Lung (tissue), 12 donors: ENCODE data around the gene SRCAP. TPM values are rescaled to one million over a fixed set of nuclear protein-coding genes. Genes with fewer than 3 reads are reported as not detected.
A peak's percentile ranks its signal among the peaks of the same experiment; 100 is the strongest.

Experiments used
- ATAC-seq: fragments of 200-7000 bp; cut with Tn5 transposase; one replicate; pipeline ENCODE4 v1.9.1; 2020; ENCODE audit warnings: moderate number of reproducible peaks; ENCODE audit not compliant: insufficient read depth, low FRiP score
- DNase-seq, 3 donors: peaks; one replicate each; pipeline ENCODE4 v3.0.0-alpha.2; 2013 to 2017
- H3K27ac ChIP-seq, 2 donors: one replicate each; pipeline ENCODE4 v1.5.1; 2013; ENCODE audit warnings: mild to moderate bottlenecking in 2 of 2, moderate library complexity in 2 of 2, control low read depth in 1 of 2, inconsistent platforms in 1 of 2, low read depth in 1 of 2, low read length in 1 of 2
- H3K27me3 ChIP-seq, 3 donors: one replicate each; pipeline ENCODE4 v1.5.1; 2013; ENCODE audit warnings: low read length in 2 of 3; ENCODE audit not compliant: control insufficient read depth in 3 of 3, insufficient read depth in 3 of 3
- H3K36me3 ChIP-seq, 4 donors: one replicate each; pipeline ENCODE4 v1.5.1; 2013; ENCODE audit warnings: low read length in 4 of 4, mild to moderate bottlenecking in 1 of 4, moderate library complexity in 1 of 4; ENCODE audit not compliant: control insufficient read depth in 4 of 4, insufficient read depth in 4 of 4
- H3K4me1 ChIP-seq, 5 donors: one replicate each; pipeline ENCODE4 v1.5.1; 2013; ENCODE audit warnings: low read length in 5 of 5, mild to moderate bottlenecking in 2 of 5, moderate library complexity in 1 of 5; ENCODE audit not compliant: control insufficient read depth in 5 of 5, insufficient read depth in 5 of 5
- H3K4me3 ChIP-seq: one replicate; pipeline ENCODE4 v1.5.1; 2013; ENCODE audit warnings: mild to moderate bottlenecking, control low read depth, moderate library complexity
- H3K9ac ChIP-seq, 2 donors: one replicate each; pipeline ENCODE4 v1.5.1; 2013; ENCODE audit warnings: low read length in 2 of 2, control low read depth in 1 of 2; ENCODE audit not compliant: insufficient read depth in 1 of 2
- H3K9me3 ChIP-seq, 4 donors: one replicate each; pipeline ENCODE4 v1.5.1; 2013; ENCODE audit warnings: low read length in 3 of 4, mild to moderate bottlenecking in 1 of 4, moderate library complexity in 1 of 4; ENCODE audit not compliant: control insufficient read depth in 4 of 4, insufficient read depth in 3 of 4
- CTCF ChIP-seq: IDR thresholded peaks from 2 replicates; pipeline ENCODE4 v1.5.1; 2012; ENCODE audit warnings: mild to moderate bottlenecking; ENCODE audit errors: control extremely low read depth, extremely low read depth
- WGBS, 2 donors: extraction: QIAGEN DNeasy Blood & Tissue Kit; methylation state at CpG; one replicate each; pipeline ENCODE4 v1.1.7; 2013; 5-methylcytosine and 5-hydroxymethylcytosine counted together
- polyA plus RNA-seq, 2 donors: library from polyadenylated mRNA; stranded (reverse); fragments of 200-250 nt; gene quantifications; one replicate each; pipeline ENCODE4 v1.2.1, GENCODE V29; 2013
- total RNA-seq, 2 donors: library from RNA; depleted of rRNA in 1 of 2; stranded (reverse); fragments of >200 nt in 1 of 2; gene quantifications; one replicate each; pipeline ENCODE4 v1.2.1, GENCODE V29; 2014 to 2021
- donor health status: control.
- donor health status: control.
- donor health status: Bipolar disorder and iron deficiency.
- donor health status: healthy.
- donor health status: DM: yes; HTN: yes; CAD: no.

The SRCAP gene
- total and polyA plus RNA-seq, 4 donors = 13.4 to 61.0 (median 31.3) TPM

GRCh38 chr16:30669026-30669902 is 29.7 kb upstream of the SRCAP start:
- Histone ChIP-seq H3K4me1 (no peaks in the 10 kb centered on the region), H3K9ac (no peak overlapping the region), H3K4me3 (no peak overlapping the region), H3K27me3 (no peaks in the 10 kb centered on the region), H3K27ac (no peak overlapping the region), H3K36me3 (peaks cover 17 to 60% (median 23%) of the 10 kb centered on the region in 4 donors), H3K9me3 (no peaks in the 10 kb centered on the region)
- DNase-seq (no peak), ATAC-seq (no peak)
- no peak for TF ChIP-seq CTCF
- 94% methylated on average over 40 to 41 of the region's 41 CpGs for WGBS, 2 donors

GRCh38 chr16:30669903-30670824 is 28.8 kb upstream of the SRCAP start:
- Histone ChIP-seq H3K27me3 (no peaks in the 10 kb centered on the region), H3K9ac (no peak overlapping the region), H3K4me3 (no peak overlapping the region), H3K27ac (no peak overlapping the region), H3K4me1 (no peaks in the 10 kb centered on the region), H3K36me3 (peaks cover 14 to 51% (median 18%) of the 10 kb centered on the region in 4 donors), H3K9me3 (no peaks in the 10 kb centered on the region)
- DNase-seq (no peak), ATAC-seq (peak; percentile 27)
- no peak for TF ChIP-seq CTCF
- 86 to 87% methylated on average over 14 of the region's 14 CpGs for WGBS, 2 donors

DNA sequence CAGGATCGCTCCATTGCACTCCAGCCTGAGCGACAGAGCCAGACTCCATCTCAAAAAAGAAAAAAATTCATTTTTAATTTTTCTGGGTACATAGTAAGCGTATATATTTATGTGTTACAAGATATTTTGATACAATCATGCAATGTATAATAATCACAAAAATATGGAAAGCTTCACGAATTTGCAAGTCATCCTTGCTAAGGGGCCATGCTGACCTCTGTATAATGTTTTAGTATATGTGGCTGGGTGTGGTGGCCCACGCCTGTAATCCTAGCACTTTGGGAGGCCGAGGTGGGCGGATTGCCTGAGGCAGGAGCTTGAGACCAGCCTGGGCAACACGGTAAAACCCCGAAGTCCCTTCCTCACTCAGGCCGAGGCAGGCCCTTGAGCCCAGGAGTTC is 23.8 kb upstream of the SRCAP start:
- ATAC-seq (no peak), DNase-seq (no peak)
- WGBS, 2 donors = 88 to 92% methylated on average over 10 of the region's 10 CpGs
- Histone ChIP-seq H3K27ac (no peak overlapping the region), H3K27me3 (no peaks in the 10 kb centered on the region), H3K36me3 (peaks cover 0 to 3% (median 1%) of the 10 kb centered on the region in 4 donors), H3K9me3 (no peaks in the 10 kb centered on the region), H3K4me3 (no peak overlapping the region), H3K9ac (no peak overlapping the region), H3K4me1 (no peaks in the 10 kb centered on the region)
- no peak for TF ChIP-seq CTCF
